Panc1 (cell line): ENCODE measurements around the gene WNT2.

Source experiments
- POLR2AphosphoS5 ChIP-seq: IDR thresholded peaks from 2 replicates; pipeline ENCODE4 v1.6.1; 2012; ENCODE audit warnings: mild to moderate bottlenecking, low read depth, low read length, moderate library complexity
- SIN3A ChIP-seq: IDR thresholded peaks from 2 replicates; pipeline ENCODE4 v1.6.1; 2012; ENCODE audit warnings: low read depth, mild to moderate bottlenecking, low read length, moderate library complexity, borderline replicate concordance; ENCODE audit not compliant: insufficient read depth
- TF ChIP-seq, protein P1 (sequence below): fragments of 450-650 bp; IDR thresholded peaks from 2 replicates; pipeline ENCODE4 v1.5.1; 2017; ENCODE audit warnings: mild to moderate bottlenecking
- TF ChIP-seq, protein P2 (sequence below), 2 experiments: IDR thresholded peaks; 2 replicates each; pipeline ENCODE4 v1.6.1; 2011 to 2012; ENCODE audit warnings: low read depth in 2 of 2, control low read depth in 1 of 2, low read length in 1 of 2, mild to moderate bottlenecking in 1 of 2, moderate library complexity in 1 of 2; ENCODE audit not compliant: insufficient read depth in 1 of 2

DNA sequence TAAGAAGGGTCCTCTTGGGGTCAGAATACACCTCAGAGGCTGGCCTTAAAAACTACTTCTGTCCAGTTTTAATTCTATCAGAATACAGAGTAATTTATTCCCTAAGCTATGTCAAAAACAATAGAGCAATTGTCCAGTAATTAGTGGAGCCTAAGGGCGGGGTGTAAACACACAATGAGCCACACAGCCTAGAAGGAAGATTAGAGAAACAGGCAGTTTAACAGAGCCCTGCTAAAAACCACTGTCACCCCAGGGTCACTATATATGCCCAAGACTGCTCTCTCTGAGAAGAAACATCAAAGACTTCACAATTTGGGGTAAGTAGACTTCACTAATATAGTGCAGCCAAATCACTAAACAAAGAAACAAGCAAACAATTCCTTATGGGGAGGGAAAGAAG is 27.2 kb upstream of the WNT2 start:
- TF ChIP-seq, protein P1, sequence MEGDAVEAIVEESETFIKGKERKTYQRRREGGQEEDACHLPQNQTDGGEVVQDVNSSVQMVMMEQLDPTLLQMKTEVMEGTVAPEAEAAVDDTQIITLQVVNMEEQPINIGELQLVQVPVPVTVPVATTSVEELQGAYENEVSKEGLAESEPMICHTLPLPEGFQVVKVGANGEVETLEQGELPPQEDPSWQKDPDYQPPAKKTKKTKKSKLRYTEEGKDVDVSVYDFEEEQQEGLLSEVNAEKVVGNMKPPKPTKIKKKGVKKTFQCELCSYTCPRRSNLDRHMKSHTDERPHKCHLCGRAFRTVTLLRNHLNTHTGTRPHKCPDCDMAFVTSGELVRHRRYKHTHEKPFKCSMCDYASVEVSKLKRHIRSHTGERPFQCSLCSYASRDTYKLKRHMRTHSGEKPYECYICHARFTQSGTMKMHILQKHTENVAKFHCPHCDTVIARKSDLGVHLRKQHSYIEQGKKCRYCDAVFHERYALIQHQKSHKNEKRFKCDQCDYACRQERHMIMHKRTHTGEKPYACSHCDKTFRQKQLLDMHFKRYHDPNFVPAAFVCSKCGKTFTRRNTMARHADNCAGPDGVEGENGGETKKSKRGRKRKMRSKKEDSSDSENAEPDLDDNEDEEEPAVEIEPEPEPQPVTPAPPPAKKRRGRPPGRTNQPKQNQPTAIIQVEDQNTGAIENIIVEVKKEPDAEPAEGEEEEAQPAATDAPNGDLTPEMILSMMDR, result no peak
- TF ChIP-seq POLR2AphosphoS5 (no peak), SIN3A (no peak)
- TF ChIP-seq, protein P2, sequence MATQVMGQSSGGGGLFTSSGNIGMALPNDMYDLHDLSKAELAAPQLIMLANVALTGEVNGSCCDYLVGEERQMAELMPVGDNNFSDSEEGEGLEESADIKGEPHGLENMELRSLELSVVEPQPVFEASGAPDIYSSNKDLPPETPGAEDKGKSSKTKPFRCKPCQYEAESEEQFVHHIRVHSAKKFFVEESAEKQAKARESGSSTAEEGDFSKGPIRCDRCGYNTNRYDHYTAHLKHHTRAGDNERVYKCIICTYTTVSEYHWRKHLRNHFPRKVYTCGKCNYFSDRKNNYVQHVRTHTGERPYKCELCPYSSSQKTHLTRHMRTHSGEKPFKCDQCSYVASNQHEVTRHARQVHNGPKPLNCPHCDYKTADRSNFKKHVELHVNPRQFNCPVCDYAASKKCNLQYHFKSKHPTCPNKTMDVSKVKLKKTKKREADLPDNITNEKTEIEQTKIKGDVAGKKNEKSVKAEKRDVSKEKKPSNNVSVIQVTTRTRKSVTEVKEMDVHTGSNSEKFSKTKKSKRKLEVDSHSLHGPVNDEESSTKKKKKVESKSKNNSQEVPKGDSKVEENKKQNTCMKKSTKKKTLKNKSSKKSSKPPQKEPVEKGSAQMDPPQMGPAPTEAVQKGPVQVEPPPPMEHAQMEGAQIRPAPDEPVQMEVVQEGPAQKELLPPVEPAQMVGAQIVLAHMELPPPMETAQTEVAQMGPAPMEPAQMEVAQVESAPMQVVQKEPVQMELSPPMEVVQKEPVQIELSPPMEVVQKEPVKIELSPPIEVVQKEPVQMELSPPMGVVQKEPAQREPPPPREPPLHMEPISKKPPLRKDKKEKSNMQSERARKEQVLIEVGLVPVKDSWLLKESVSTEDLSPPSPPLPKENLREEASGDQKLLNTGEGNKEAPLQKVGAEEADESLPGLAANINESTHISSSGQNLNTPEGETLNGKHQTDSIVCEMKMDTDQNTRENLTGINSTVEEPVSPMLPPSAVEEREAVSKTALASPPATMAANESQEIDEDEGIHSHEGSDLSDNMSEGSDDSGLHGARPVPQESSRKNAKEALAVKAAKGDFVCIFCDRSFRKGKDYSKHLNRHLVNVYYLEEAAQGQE (IDR thresholded peaks at IDR 0.05; ENCODE audit: insufficient read depth in 1 of 2, low read depth in 2 of 2, low read length in 1 of 2), result no peak
